ENCODE data around the gene PGD. TPM values are rescaled to one million over a fixed set of nuclear protein-coding genes. Genes with fewer than 3 reads are reported as not detected.
A peak's percentile ranks its signal among the peaks of the same experiment; 100 is the strongest.

Gene PGD
- total and polyA plus RNA-seq, 2 of the 13 experiments (the other 11 are each of a cell fraction or from before 2014, with no cell fraction given) = 64.8 to 210 TPM

GRCh38 chr1:10387677-10388386 lies 11.0 kb upstream of the PGD start (continued):
- no peak for TF ChIP-seq ZNF790 (CRISPR knock-in tag; IDR thresholded peaks at IDR 0.05; ENCODE audit: borderline replicate concordance)
- TF ChIP-seq ZNF569 (CRISPR knock-in tag; IDR thresholded peaks at IDR 0.05; ENCODE audit: borderline replicate concordance) = no peak
- TF ChIP-seq ZNF720 (CRISPR knock-in tag; IDR thresholded peaks at IDR 0.05) = no peak
- no peak for TF ChIP-seq FOXA3 (CRISPR knock-in tag; IDR thresholded peaks at IDR 0.05)
- 0 out of 2 replicates have a peak, but pooled peaks have one; percentile 18 for TF ChIP-seq RORA (CRISPR knock-in tag; IDR thresholded peaks at IDR 0.05)
- no peak for TF ChIP-seq TBL1XR1 (IDR thresholded peaks at IDR 0.05; ENCODE audit: borderline replicate concordance, low read length, partially characterized antibody)
- no peak for TF ChIP-seq EHMT2 (IDR thresholded peaks at IDR 0.05; ENCODE audit: borderline replicate concordance, low read depth, low read length)
- TF ChIP-seq ZNF431 (CRISPR knock-in tag; IDR thresholded peaks at IDR 0.05; ENCODE audit: borderline replicate concordance, low read depth) = no peak
- no peak for TF ChIP-seq ATAD3A (CRISPR knock-in tag; IDR thresholded peaks at IDR 0.05)

GRCh38 chr1:10388387-10388715 lies 10.5 kb upstream of the PGD start:
- Histone ChIP-seq H2AFZ (ENCODE audit: low read length) (no peak overlapping the region), H4K20me1 (ENCODE audit: insufficient read depth, low read length) (no peaks in the 10 kb centered on the region), H3K27me3 (ENCODE audit: control insufficient read depth in 1 of 2, insufficient read depth in 2 of 2, low read length in 2 of 2) (no peaks in the 10 kb centered on the region), H3K9me3 (ENCODE audit: low read length) (no peaks in the 10 kb centered on the region), H3K79me2 (ENCODE audit: insufficient read depth, low read length) (no peaks in the 10 kb centered on the region), H3K4me1 (ENCODE audit: insufficient read depth, low read length) (peaks cover 51% of the 10 kb centered on the region), H3K36me3 (replicated peaks in 1 of 2; ENCODE audit: control insufficient read depth in 1 of 2, insufficient read depth in 2 of 2, low read length in 2 of 2) (no peaks in the 10 kb centered on the region), H3K9ac (ENCODE audit: insufficient read depth, low read depth, low read length) (no peak overlapping the region; the same call in 1 of the 2 replicates), H3K27ac (ENCODE audit: extremely low read length, insufficient read depth, low read length) (peak overlapping the region; percentile 74), H3K4me3 (replicated peaks in 1 of 3; ENCODE audit: insufficient read depth in 1 of 3, low read depth in 2 of 3, low read length in 3 of 3) (peak overlapping the region in 2 of 3 experiments; percentile 1 to 28; a peak in 2 of 6 replicates), H3K4me2 (ENCODE audit: low read depth, low read length) (peak overlapping the region; percentile 62)
- FAIRE-seq (peak; percentile 90), ATAC-seq (peak; percentile 84), DNase-seq (ENCODE audit: low spot score) (peak; percentile 79)
- POLR2A ChIA-PET = interaction anchor here (0.9 to 4.7 kb wide), 2 partner anchors 12 to 38 kb away, joined by 3 to 65 read pairs; partner anchors contain the start of gene PGD
- no TSS peak for BruUV-seq (replicated peaks)
- intact Hi-C loops (cut with micrococcal nuclease; ENCODE audit: unreplicated experiment) (no loop called here), in situ Hi-C loops (cut with HindIII; ENCODE audit: extremely low pct_ligation_motif_present, low pct_unique_long_range_greater_than_20kb) (loop anchor here (10.0 kb wide), 1 partner anchor 86 kb away; the partner anchor contains the start of genes DFFA and PEX14)
- WGBS (ENCODE audit: low lambda C conversion rate) = 0% methylated on average over 3 of the region's 3 CpGs
- CTCF ChIA-PET (ENCODE audit: low intra/inter-chr PET ratio, low total read pairs) = no interaction called here
- peak; percentile 25; the same call in 1 of the 2 replicates for TF ChIP-seq GATAD2A (CRISPR knock-in tag; IDR thresholded peaks at IDR 0.05)
- 0 out of 2 replicates have a peak, but pooled peaks have one; percentile 14 for TF ChIP-seq SAP130 (CRISPR knock-in tag; IDR thresholded peaks at IDR 0.05; ENCODE audit: low read depth)
- no peak for TF ChIP-seq ZBTB2 (CRISPR knock-in tag; IDR thresholded peaks at IDR 0.05; ENCODE audit: low read depth)
- TF ChIP-seq ZNF264 (CRISPR knock-in tag; IDR thresholded peaks at IDR 0.05) = peak; percentile 88
- peak; percentile 80 for TF ChIP-seq HNF4A (CRISPR knock-in tag; IDR thresholded peaks at IDR 0.05)
- no peak for TF ChIP-seq ZMAT5 (CRISPR knock-in tag; IDR thresholded peaks at IDR 0.05; ENCODE audit: borderline replicate concordance, low read depth)
- TF ChIP-seq NONO (IDR thresholded peaks at IDR 0.05) = no peak
- TF ChIP-seq NONO (CRISPR knock-in tag; conservative IDR thresholded peaks at IDR 0.05) = 0 out of 2 replicates have a peak, but pooled peaks have one; percentile 32
- TF ChIP-seq RCOR2 (CRISPR knock-in tag; IDR thresholded peaks at IDR 0.05) = 0 out of 2 replicates have a peak, but pooled peaks have one; percentile 21
- no peak for TF ChIP-seq PITX1 (CRISPR knock-in tag; IDR thresholded peaks at IDR 0.05)
